HG03520 (cell line): ENCODE data around the gene LPAR6.
"Not testable (repeated sequence)": the region's sequence is repeated elsewhere in the genome, so short reads cannot be mapped to it uniquely, and the experiment has no call there.

Experiments
- ATAC-seq: cut with Tn5 transposase; IDR thresholded peaks from one replicate; pipeline ENCODE4 v1.9.1; 2021; ENCODE audit warnings: mild to moderate bottlenecking, moderate library complexity; ENCODE audit not compliant: unreplicated experiment

The LPAR6 gene

DNA sequence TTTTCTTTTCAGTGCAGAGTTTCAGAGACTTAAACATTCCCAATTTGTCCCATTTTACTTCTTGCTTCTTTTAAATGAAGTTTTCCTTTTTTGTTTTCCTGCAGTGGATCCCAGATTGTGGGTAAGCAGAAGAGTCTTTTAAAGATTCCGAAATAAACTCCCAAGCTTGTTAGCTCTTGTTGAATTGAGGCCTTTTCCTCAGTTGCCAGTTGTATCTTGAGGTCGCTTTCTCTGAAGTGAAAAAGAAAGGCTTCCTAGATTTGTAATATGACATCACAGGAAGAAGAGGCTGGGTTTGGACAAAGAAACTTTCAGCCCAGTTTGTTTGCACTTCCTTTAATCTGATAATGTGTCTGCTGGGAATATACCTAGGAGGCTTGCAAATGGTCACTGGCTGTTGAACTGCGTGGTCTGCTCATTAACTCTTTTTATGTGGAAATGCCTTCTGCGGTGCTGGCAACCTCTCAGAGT, at the start of gene LPAR6:
Gene LPAR6 (minus strand): TSS at position 233 of the 471 bp plus-strand sequence. CDS start 690 bp downstream, outside the sequence.
- ATAC-seq = no peak

- no peak for ATAC-seq
These were observed 44.8 kb upstream of the LPAR6 start for GRCh38 chr13:48457578-48458242.

- no peak for ATAC-seq
These were observed 43.6 kb upstream of the LPAR6 start for GRCh38 chr13:48456546-48456945.

DNA sequence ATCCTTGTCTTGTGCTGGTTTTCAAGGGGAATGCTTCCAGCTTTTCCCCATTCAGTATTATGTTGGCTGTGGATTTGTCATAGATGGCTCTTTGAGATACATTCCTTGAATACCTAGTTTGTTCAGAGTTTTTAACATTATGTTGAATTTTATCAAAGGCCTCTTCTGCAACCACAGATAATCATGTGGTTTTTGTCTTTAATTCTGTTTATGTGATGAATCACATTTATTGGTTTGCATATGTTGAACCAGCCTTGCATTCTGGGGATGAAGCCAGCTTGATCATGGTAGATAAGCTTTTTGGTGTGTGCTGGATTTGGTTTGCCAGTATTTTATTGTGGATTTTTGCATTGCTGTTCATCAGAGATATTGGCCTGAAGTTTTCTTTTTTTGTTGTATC, 38.3 kb upstream of the LPAR6 start:
- ATAC-seq = not testable (repeated sequence)

- ATAC-seq = no peak
These were observed 36.7 kb upstream of the LPAR6 start for GRCh38 chr13:48449656-48450055.

DNA sequence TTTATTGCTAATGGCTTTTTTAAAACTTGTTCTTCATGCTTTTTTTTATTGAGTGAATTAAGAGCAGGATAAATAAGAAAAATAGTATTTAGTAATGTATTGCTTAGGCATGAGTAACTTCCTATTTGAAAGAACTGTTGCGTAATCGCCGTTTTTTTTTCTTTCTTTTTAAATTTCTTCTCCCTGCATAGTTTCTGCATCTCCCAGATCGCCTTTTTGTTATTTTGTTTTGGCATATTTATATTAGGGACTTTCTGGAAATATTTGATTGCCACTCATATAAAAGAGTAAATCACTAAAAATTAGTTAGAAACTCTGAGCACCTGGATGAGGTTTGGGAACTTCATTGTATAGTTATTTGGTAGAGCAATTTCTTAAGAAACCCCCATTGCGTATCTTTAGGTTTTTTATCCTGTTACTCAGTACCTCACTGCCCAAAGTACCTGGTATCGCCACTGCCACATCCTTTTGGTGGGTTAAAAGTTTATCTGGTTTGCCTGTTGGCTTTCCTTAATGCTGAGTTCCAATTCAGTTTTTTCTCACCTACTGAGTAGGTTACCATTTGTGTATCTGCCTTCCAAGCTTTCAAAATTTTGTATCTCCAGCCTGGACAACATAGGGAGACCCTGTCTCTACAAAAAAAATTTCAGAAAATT, 36.2 kb upstream of the LPAR6 start:
- ATAC-seq = no peak

- ATAC-seq = no peak
These were observed 35.5 kb upstream of the LPAR6 start for GRCh38 chr13:48448285-48448958.

DNA sequence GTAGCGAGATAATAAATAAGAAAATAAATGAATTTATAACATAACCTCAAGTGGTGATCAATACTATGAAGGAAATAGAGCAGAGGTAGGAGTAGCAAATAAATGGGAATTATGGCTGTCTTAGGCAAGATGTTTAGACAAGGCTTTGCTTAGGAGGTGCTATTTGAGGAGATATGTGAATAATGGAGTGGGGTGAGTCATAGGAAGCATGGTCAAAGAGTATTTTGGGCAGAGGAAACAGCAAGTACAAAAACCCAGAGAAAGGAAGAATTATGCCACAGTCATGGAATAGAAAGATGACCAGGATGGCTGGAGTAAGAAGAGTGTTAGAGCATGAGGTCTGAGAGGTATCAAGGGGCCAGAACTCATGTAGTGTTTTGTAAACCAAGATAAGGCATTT, 33.6 kb upstream of the LPAR6 start:
- no peak for ATAC-seq

- ATAC-seq = no peak
These were observed 30.7 kb upstream of the LPAR6 start for GRCh38 chr13:48443442-48444208.

- ATAC-seq = no peak
These were observed 24.5 kb upstream of the LPAR6 start for GRCh38 chr13:48437371-48437770.

GRCh38 chr13:48436661-48437288, 23.9 kb upstream of the LPAR6 start:
- no peak for ATAC-seq

DNA sequence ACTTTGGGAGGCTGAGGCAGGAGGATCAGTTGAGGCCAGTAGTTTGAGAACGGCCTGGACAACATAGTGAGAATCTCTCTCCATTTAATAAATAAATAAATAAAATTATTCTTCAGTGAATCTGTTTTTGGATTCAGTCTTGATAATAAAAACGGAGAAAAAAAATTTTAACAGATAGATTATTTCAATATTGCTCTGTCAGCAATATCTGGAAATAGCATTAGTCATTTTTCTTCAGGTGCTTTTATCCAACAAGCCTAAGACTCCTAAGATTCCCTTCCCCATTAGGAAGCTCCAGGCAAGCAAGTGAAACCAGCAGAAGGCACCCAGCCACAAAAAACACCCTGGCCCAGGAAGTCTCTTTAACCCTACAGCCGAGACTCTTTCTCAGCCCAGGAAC, 21.3 kb upstream of the LPAR6 start:
- no peak for ATAC-seq

DNA sequence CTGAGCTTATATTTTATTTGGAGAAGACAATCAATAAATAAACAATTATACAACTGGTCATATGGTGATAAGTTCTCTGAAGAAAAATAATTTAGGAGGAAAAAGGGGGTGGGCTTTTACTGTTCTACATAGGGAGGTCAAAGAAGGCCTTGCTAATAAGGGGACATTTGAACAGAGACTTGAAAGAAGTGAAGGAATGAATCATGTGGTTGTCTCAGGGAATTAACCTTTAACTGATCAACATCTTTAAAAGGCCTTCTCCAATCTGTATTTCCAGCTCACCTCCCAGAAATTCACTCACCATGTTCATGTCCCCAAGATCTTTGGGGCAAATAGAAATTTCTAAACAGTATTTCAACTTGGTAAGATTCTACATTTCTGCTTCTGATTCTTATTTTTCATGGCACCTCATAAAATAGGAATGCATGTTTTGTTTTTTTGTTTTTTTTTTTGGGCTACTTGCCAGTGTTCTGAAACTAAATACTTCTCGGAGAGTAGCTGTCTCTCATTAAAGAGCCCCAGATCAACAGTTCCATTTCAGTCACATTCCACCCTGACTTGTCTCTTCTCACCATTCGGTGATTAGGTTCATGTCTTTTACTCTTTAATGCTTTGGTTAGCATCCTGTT, 19.2 kb upstream of the LPAR6 start:
- no peak for ATAC-seq

- no peak for ATAC-seq
These were observed 18.5 kb upstream of the LPAR6 start for GRCh38 chr13:48431431-48431830.

GRCh38 chr13:48429886-48430285, 17.0 kb upstream of the LPAR6 start:
- no peak for ATAC-seq

DNA sequence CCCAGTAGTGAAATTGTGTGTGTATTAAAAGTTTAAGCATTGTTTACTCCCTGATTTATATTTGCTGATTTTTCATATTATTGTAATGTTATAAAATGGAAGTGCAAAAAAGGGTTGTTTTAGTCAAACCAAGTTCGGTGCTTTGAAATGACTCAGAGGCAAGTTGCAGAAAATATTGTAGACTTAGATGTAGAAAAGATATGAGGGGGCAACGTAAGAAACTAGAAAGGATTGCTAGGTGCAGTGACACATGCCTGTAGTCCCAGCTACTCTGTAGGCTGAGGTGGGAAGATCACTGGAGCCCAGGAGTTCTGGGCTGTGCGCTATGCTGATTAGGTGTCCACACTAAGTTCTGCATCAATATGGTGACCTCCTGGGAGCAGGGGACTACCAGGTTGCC, 16.1 kb upstream of the LPAR6 start:
- ATAC-seq = no peak

DNA sequence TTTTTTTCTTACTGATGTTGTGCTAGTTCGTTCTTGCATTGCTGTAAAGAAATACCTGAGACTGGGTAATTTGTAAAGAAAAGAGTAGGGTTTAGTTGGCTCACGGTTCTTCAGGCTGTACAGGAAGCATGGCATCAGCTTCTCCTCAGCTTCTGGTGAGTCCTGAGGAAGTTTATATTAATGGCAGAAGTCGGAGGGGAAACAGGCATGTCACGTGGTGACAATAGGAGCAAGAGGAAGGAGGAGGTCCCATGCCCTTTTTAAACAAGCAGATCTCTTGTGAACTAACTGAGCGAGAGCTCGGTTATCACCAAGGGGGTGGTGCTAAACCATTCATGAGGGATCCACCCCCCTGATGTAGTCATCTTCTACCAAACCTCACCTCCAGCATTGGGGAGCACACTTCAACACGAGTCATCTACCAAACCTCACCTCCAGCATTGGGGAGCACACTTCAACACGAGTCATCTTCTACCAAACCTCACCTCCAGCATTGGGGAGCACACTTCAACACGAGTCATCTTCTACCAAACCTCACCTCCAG, 13.9 kb upstream of the LPAR6 start:
- ATAC-seq = not testable (repeated sequence)

- no peak for ATAC-seq
These were observed 13.1 kb upstream of the LPAR6 start for GRCh38 chr13:48426052-48426451.

DNA sequence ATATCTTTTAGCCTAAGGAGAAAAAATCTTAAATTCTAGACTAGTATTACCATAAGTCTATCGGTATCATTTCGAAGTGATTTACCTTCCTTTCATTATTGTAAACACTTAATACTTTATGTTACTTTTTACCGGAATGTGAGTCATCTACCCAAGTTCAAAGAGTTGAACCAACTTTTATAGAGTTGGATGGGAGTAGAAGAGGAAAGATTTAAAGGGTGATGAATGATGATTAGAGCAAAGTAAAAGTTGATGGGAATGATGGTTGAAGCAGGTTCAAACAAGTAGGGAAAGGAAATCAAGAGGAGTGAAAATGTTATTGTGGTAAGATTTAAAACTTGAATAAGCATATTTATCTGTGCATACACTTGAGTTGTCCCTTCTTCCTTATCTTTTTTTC, 11.3 kb upstream of the LPAR6 start:
- no peak for ATAC-seq

GRCh38 chr13:48422003-48422402, 9.1 kb upstream of the LPAR6 start:
- not testable (repeated sequence) for ATAC-seq
